Stomach (tissue), 9 donors: ENCODE measurements around the gene TMOD4. TPM values are rescaled to one million over a fixed set of nuclear protein-coding genes. Genes with fewer than 3 reads are reported as not detected.

ENCODE experiments used
- DNase-seq, 2 donors: peaks; one replicate each; pipeline versions ENCODE4 v3.0.0 to v3.0.0-alpha.2; 2013 to 2019
- H3K27ac ChIP-seq, 5 donors: fragments of 200-600 bp in 4 of 5; sonication (generic) in 4 of 5; one replicate each; pipeline ENCODE4 v1.5.1; 2013 to 2019; ENCODE audit warnings: mild to moderate bottlenecking in 1 of 5, moderate library complexity in 1 of 5
- H3K27me3 ChIP-seq, 3 donors: fragments of 200-600 bp; sonication (generic); one replicate each; pipeline ENCODE4 v1.5.1; 2017 to 2019; ENCODE audit warnings: mixed run types in 1 of 3
- H3K36me3 ChIP-seq, 4 donors: fragments of 200-600 bp; sonication (generic); 1 replicate in 3 of 4; 2 replicates in 1 of 4; pipeline ENCODE4 v1.5.1; 2016 to 2019
- H3K4me1 ChIP-seq, 4 donors: fragments of 200-600 bp; sonication (generic); one replicate each; pipeline ENCODE4 v1.5.1; 2016 to 2019
- H3K4me3 ChIP-seq, 4 donors: fragments of 200-600 bp; sonication (generic) in 3 of 4; one replicate each; pipeline ENCODE4 v1.5.1; 2016 to 2019; ENCODE audit warnings: mild to moderate bottlenecking in 1 of 4
- H3K9me3 ChIP-seq, 4 donors: fragments of 200-600 bp; sonication (generic); one replicate each; pipeline ENCODE4 v1.5.1; 2016 to 2019
- EP300 ChIP-seq: sonication (generic); formaldehyde crosslinking; IDR thresholded peaks from one replicate; pipeline ENCODE4 v1.6.1; 2017; ENCODE audit warnings: antibody characterized with exemption
- POLR2A ChIP-seq, 4 donors: fragments of 450-650 bp; IDR thresholded peaks; one replicate each; pipeline ENCODE4 v1.6.1; 2016; ENCODE audit warnings: antibody characterized with exemption in 4 of 4, control low read depth in 2 of 4, mild to moderate bottlenecking in 1 of 4, moderate library complexity in 1 of 4
- POLR2AphosphoS5 ChIP-seq, 3 donors: sonication (generic); formaldehyde crosslinking; IDR thresholded peaks; one replicate each; pipeline ENCODE4 v1.6.1; 2016; ENCODE audit warnings: antibody characterized with exemption in 3 of 3
- WGBS, 5 donors: extraction: QIAGEN DNeasy Blood & Tissue Kit in 3 of 5; methylation state at CpG; one replicate each; pipeline versions ENCODE4 v1.1.5 to v1.1.7; 2013 to 2018; 5-methylcytosine and 5-hydroxymethylcytosine counted together
- intact Hi-C: fragments of 100-400 bp; cut with DNase I; formaldehyde crosslinking; loops from one replicate; pipeline ENCODE4 v1.15.1; 2023; ENCODE audit warnings: low total_unique reads
- polyA plus RNA-seq, 3 donors: library from polyadenylated mRNA; stranded (reverse); fragments of 200-250 nt; gene quantifications; one replicate each; pipeline ENCODE4 v1.2.3, GENCODE V29; 2013
- total RNA-seq, 5 donors: library from RNA; depleted of rRNA; stranded (reverse); fragments of >200 nt; gene quantifications; one replicate each; pipeline versions ENCODE4 v1.1.0 to v1.2.3, GENCODE V29; 2014 to 2016
- TF ChIP-seq, protein P1 (sequence below), 7 experiments: fragments of 450-650 bp in 4 of 7; fragments of 200-600 bp in 3 of 7; sonication (generic) in 3 of 7; IDR thresholded peaks; one replicate each; pipeline ENCODE4 v1.5.1; 2016 to 2019; ENCODE audit warnings: antibody characterized with exemption in 7 of 7, control low read depth in 2 of 7, mild to moderate bottlenecking in 1 of 7
- donor health status: healthy with polysubstance abuse.
- donor health status: Bipolar disorder and iron deficiency.
- donor health status: healthy.

Gene TMOD4
- total and polyA plus RNA-seq, 8 donors = 1.2 TPM; not detected in 7

- H3K4me1 ChIP-seq = peaks cover 0 to 35% (median 7%) of the 10 kb centered on the region in 4 donors
- no peak for DNase-seq
- no peaks in the 10 kb centered on the region for H3K9me3 ChIP-seq
- H3K36me3 ChIP-seq = peaks cover 19 to 61% (median 57%) of the 10 kb centered on the region in 4 donors
- 70 to 85% (median 77%) methylated on average over 5 of the region's 5 CpGs for WGBS, 5 donors
- no peaks in the 10 kb centered on the region for H3K27me3 ChIP-seq
- intact Hi-C loops = loop anchor here (10.0 kb wide), 2 partner anchors 64 to 134 kb away; no protein-coding TSS in a partner anchor
- TF ChIP-seq POLR2AphosphoS5 (IDR thresholded peaks at IDR 0.05) (no peak), POLR2A (IDR thresholded peaks at IDR 0.05) (no peak), EP300 (no peak)
- TF ChIP-seq, protein P1, sequence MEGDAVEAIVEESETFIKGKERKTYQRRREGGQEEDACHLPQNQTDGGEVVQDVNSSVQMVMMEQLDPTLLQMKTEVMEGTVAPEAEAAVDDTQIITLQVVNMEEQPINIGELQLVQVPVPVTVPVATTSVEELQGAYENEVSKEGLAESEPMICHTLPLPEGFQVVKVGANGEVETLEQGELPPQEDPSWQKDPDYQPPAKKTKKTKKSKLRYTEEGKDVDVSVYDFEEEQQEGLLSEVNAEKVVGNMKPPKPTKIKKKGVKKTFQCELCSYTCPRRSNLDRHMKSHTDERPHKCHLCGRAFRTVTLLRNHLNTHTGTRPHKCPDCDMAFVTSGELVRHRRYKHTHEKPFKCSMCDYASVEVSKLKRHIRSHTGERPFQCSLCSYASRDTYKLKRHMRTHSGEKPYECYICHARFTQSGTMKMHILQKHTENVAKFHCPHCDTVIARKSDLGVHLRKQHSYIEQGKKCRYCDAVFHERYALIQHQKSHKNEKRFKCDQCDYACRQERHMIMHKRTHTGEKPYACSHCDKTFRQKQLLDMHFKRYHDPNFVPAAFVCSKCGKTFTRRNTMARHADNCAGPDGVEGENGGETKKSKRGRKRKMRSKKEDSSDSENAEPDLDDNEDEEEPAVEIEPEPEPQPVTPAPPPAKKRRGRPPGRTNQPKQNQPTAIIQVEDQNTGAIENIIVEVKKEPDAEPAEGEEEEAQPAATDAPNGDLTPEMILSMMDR (IDR thresholded peaks at IDR 0.05) = no peak
- H3K4me3 ChIP-seq = peak overlapping the region in 1 of 4 donors; percentile 40
- peak overlapping the region in 2 of 5 donors; percentile 36 to 60 for H3K27ac ChIP-seq
Observed at GRCh38 chr1:151158326-151158725, 17.5 kb downstream of the TMOD4 start.

- H3K27me3 ChIP-seq = no peaks in the 10 kb centered on the region
- H3K27ac ChIP-seq = peak overlapping the region in 4 of 5 donors; percentile 3 to 81 (median 65)
- intact Hi-C loops = loop anchor here (10.0 kb wide), 2 partner anchors 62 to 132 kb away; no protein-coding TSS in a partner anchor
- TF ChIP-seq POLR2A (IDR thresholded peaks at IDR 0.05) = no peak
- no peak for TF ChIP-seq POLR2AphosphoS5 (IDR thresholded peaks at IDR 0.05)
- TF ChIP-seq, protein P1 (IDR thresholded peaks at IDR 0.05) = no peak
- TF ChIP-seq EP300 = no peak
- H3K9me3 ChIP-seq = no peaks in the 10 kb centered on the region
- peaks cover 19 to 60% (median 56%) of the 10 kb centered on the region in 4 donors for H3K36me3 ChIP-seq
- peaks cover 0 to 27% (median 3%) of the 10 kb centered on the region in 4 donors for H3K4me1 ChIP-seq
- peak in 1 of 2 donors; percentile 45 for DNase-seq
- 67 to 89% (median 75%) methylated on average over 6 of the region's 6 CpGs for WGBS, 5 donors
- peak overlapping the region; percentile 20 to 45 (median 36) for H3K4me3 ChIP-seq
Observed at GRCh38 chr1:151157067-151157531, 18.7 kb downstream of the TMOD4 start.

DNA sequence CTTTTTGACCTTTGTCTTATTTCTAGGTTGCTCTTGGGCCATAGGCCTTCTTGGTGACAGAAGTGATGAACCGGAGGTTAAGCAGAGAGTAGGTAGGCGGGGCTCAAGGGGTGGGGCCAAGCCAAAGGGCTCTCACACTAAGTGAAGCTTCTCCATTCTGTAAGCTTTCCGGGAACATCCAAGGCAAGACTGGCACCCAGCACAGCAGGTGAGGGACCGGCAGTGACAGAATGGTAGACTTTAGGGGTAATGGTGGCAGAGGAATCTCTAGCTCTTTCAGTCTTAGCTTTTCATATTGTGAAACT is 19.3 kb downstream of the TMOD4 start, which contains the start of gene TNFAIP8L2:
Gene TNFAIP8L2, plus strand, starts transcription at position 135 of the 305 bp plus-strand sequence. CDS start 2,049 bp downstream, outside the sequence.
- WGBS, 5 donors = 53 to 57% (median 56%) methylated on average over 4 of the region's 4 CpGs
- no peaks in the 10 kb centered on the region for H3K9me3 ChIP-seq
- intact Hi-C loops = loop anchor here (10.0 kb wide), 2 partner anchors 62 to 132 kb away; no protein-coding TSS in a partner anchor
- peak within 1 kb of the TSS; percentile 20 to 45 (median 36) for H3K4me3 ChIP-seq
- peak; percentile 51 to 54 for DNase-seq
- TF ChIP-seq, protein P1 (IDR thresholded peaks at IDR 0.05) = no peak
- TF ChIP-seq POLR2AphosphoS5 (IDR thresholded peaks at IDR 0.05) = no peak
- TF ChIP-seq EP300 = no peak
- no peak for TF ChIP-seq POLR2A (IDR thresholded peaks at IDR 0.05)
- no peaks in the 10 kb centered on the region for H3K27me3 ChIP-seq
- H3K4me1 ChIP-seq = peaks cover 0 to 27% (median 3%) of the 10 kb centered on the region in 4 donors
- peak within 1 kb of the TSS in 4 of 5 donors; percentile 3 to 81 (median 65) for H3K27ac ChIP-seq
- peaks cover 16 to 53% (median 50%) of the 10 kb centered on the region in 4 donors for H3K36me3 ChIP-seq

DNA sequence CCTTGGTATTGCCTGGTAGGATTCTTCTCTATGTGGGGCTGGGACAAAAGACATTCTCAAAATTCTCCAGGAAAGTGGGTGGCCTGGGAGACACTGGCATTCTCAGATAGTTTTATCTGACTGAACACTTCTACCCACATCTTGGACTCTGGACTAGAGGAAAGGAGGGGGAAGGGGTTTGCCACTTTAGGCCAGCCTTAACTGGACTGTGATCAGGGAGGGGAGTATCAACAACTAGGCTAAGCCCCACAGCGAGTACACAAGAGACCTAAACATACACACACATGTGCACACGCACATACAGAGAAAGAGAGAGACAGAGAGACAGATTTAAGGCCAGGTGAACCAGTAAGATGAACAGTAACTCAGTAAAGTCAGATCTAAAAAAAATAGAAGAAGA is 28.1 kb downstream of the TMOD4 start:
- WGBS, 5 donors = 78 to 93% (median 86%) methylated on average over 2 of the region's 2 CpGs
- H3K4me1 ChIP-seq = peaks cover 9 to 47% (median 33%) of the 10 kb centered on the region in 4 donors
- no peaks in the 10 kb centered on the region for H3K9me3 ChIP-seq
- intact Hi-C loops = no loop called here
- peaks cover 0 to 12% (median 9%) of the 10 kb centered on the region in 3 donors for H3K27me3 ChIP-seq
- no peaks in the 10 kb centered on the region for H3K36me3 ChIP-seq
- H3K4me3 ChIP-seq = no peak overlapping the region
- DNase-seq = no peak
- TF ChIP-seq POLR2AphosphoS5 (IDR thresholded peaks at IDR 0.05) = no peak
- TF ChIP-seq EP300 = no peak
- TF ChIP-seq POLR2A (IDR thresholded peaks at IDR 0.05) = no peak
- TF ChIP-seq, protein P1 (IDR thresholded peaks at IDR 0.05) = no peak
- peak overlapping the region in 2 of 5 donors; percentile 81 to 86 for H3K27ac ChIP-seq
